ENCODE results near the gene NFKB2.

NFKB2 gene

GRCh38 chr10:102424916-102425315, 29.4 kb downstream of the NFKB2 start:
- no peak for DNase-seq

GRCh38 chr10:102425444-102425843, 29.9 kb downstream of the NFKB2 start:
- no peak for DNase-seq

- DNase-seq = no peak
Observed at GRCh38 chr10:102426803-102427287, 31.3 kb downstream of the NFKB2 start.

GRCh38 chr10:102429468-102429867, 34.0 kb downstream of the NFKB2 start:
- DNase-seq = no peak

GRCh38 chr10:102431452-102432124, 36.1 kb downstream of the NFKB2 start:
- DNase-seq = no peak

GRCh38 chr10:102432162-102432950, 36.9 kb downstream of the NFKB2 start, which contains the start of gene CUEDC2:
TSS of gene CUEDC2 (minus strand) at chr10:102432574. CDS start at chr10:102425188, 7,386 bp downstream.
- DNase-seq = peak; percentile 89

- DNase-seq = no peak
Observed at GRCh38 chr10:102433619-102434046, 38.1 kb downstream of the NFKB2 start.

GRCh38 chr10:102434394-102435132, 39.1 kb downstream of the NFKB2 start:
- no peak for DNase-seq

- no peak for DNase-seq
Observed at GRCh38 chr10:102435133-102435497, 39.6 kb downstream of the NFKB2 start.

- DNase-seq = no peak
Observed at GRCh38 chr10:102435529-102436233, 40.2 kb downstream of the NFKB2 start.

- no peak for DNase-seq
Observed at GRCh38 chr10:102436312-102436711, 40.8 kb downstream of the NFKB2 start.

- no peak for DNase-seq
Observed at GRCh38 chr10:102437515-102437914, 42.0 kb downstream of the NFKB2 start.

GRCh38 chr10:102438374-102438773, 42.9 kb downstream of the NFKB2 start:
- DNase-seq = no peak

GRCh38 chr10:102444851-102445250, 49.3 kb downstream of the NFKB2 start:
- DNase-seq = no peak

GRCh38 chr10:102449321-102450123, 54.0 kb downstream of the NFKB2 start:
- peak; percentile 28 for DNase-seq

GRCh38 chr10:102450124-102450373, 54.5 kb downstream of the NFKB2 start:
- DNase-seq = no peak

- DNase-seq = peak; percentile 53
Observed at GRCh38 chr10:102450374-102451104, 55.0 kb downstream of the NFKB2 start.

GRCh38 chr10:102451105-102451969, 55.8 kb downstream of the NFKB2 start, which contains the start of gene C10orf95:
TSS of gene C10orf95 (minus strand) at chr10:102451543. CDS start at chr10:102451093, 450 bp downstream.
- DNase-seq = no peak

All from NCI-H446 treated with DMSO at 0.1 percent for 48 hours (cell line).